ENCODE measurements around the gene HSPB3.

- TF ChIP-seq CTCF (conservative IDR thresholded peaks at IDR 0.05; ENCODE audit: low read depth, low read length) (no peak), USF2 (IDR thresholded peaks at IDR 0.05; ENCODE audit: low read depth, low read length) (no peak), SMC3 (IDR thresholded peaks at IDR 0.05; ENCODE audit: low read depth, low read length) (no peak), POLR2A (IDR thresholded peaks at IDR 0.05; ENCODE audit: low read depth, low read length) (no peak), NFE2L2 (IDR thresholded peaks at IDR 0.05; ENCODE audit: low read depth, low read length) (no peak), MAFK (IDR thresholded peaks at IDR 0.05; ENCODE audit: low read depth, low read length) (no peak), RCOR1 (IDR thresholded peaks at IDR 0.05; ENCODE audit: insufficient replicate concordance, low read length) (no peak)
Observed at GRCh38 chr5:54449923-54450322, 5.6 kb upstream of the HSPB3 start.
